ENCODE results near the gene KLHL12.
A peak's percentile ranks its signal among the peaks of the same experiment; 100 is the strongest.

KLHL12 gene

GRCh38 chr1:202873026-202873425 lies 54.0 kb downstream of the KLHL12 start:
- no peak for DNase-seq (ENCODE audit: low spot score)
- TF ChIP-seq CTCF (IDR thresholded peaks at IDR 0.05; ENCODE audit: extremely low read depth, insufficient read depth, missing control alignments) = no peak
- in situ Hi-C loops (cut with MboI; ENCODE audit: low pct_unique_long_range_greater_than_20kb, low sequenced_read_pairs, unreplicated experiment) = no loop called here

GRCh38 chr1:202871367-202871766 lies 55.7 kb downstream of the KLHL12 start:
- DNase-seq (ENCODE audit: low spot score) = no peak
- in situ Hi-C loops (cut with MboI; ENCODE audit: low pct_unique_long_range_greater_than_20kb, low sequenced_read_pairs, unreplicated experiment) = no loop called here

GRCh38 chr1:202862679-202863560 lies 64.1 kb downstream of the KLHL12 start:
- no peak for TF ChIP-seq CTCF (IDR thresholded peaks at IDR 0.05; ENCODE audit: extremely low read depth, insufficient read depth, missing control alignments)
- in situ Hi-C loops (cut with MboI; ENCODE audit: low pct_unique_long_range_greater_than_20kb, low sequenced_read_pairs, unreplicated experiment) = loop anchor here (10.0 kb wide), 1 partner anchor 62 kb away; the partner anchor contains the start of gene KLHL12
- DNase-seq (ENCODE audit: low spot score) = no peak

More at GRCh38 chr1:202871367-202871766, 55.7 kb downstream of the KLHL12 start:
- TF ChIP-seq CTCF (IDR thresholded peaks at IDR 0.05; ENCODE audit: extremely low read depth, insufficient read depth, missing control alignments) = no peak

GRCh38 chr1:202861420-202862132 lies 65.5 kb downstream of the KLHL12 start:
- DNase-seq (ENCODE audit: low spot score) = peak; percentile 91
- in situ Hi-C loops (cut with MboI; ENCODE audit: low pct_unique_long_range_greater_than_20kb, low sequenced_read_pairs, unreplicated experiment) = loop anchor here (10.0 kb wide), 1 partner anchor 63 kb away; the partner anchor contains the start of gene KLHL12
- TF ChIP-seq CTCF (IDR thresholded peaks at IDR 0.05; ENCODE audit: extremely low read depth, insufficient read depth, missing control alignments) = no peak

- TF ChIP-seq CTCF (IDR thresholded peaks at IDR 0.05; ENCODE audit: extremely low read depth, insufficient read depth, missing control alignments) = no peak
- in situ Hi-C loops (cut with MboI; ENCODE audit: low pct_unique_long_range_greater_than_20kb, low sequenced_read_pairs, unreplicated experiment) = loop anchor here (10.0 kb wide), 1 partner anchor 64 kb away; the partner anchor contains the start of gene KLHL12
- peak; percentile 57 for DNase-seq (ENCODE audit: low spot score)
These were observed 66.2 kb downstream of the KLHL12 start for GRCh38 chr1:202860744-202861419.

GRCh38 chr1:202858789-202859414 lies 68.1 kb downstream of the KLHL12 start:
- in situ Hi-C loops (cut with MboI; ENCODE audit: low pct_unique_long_range_greater_than_20kb, low sequenced_read_pairs, unreplicated experiment) = no loop called here
- no peak for TF ChIP-seq CTCF (IDR thresholded peaks at IDR 0.05; ENCODE audit: extremely low read depth, insufficient read depth, missing control alignments)
- DNase-seq (ENCODE audit: low spot score) = no peak

All from GM13977 (cell line).